ENCODE measurements around the gene DPP9.

DNA sequence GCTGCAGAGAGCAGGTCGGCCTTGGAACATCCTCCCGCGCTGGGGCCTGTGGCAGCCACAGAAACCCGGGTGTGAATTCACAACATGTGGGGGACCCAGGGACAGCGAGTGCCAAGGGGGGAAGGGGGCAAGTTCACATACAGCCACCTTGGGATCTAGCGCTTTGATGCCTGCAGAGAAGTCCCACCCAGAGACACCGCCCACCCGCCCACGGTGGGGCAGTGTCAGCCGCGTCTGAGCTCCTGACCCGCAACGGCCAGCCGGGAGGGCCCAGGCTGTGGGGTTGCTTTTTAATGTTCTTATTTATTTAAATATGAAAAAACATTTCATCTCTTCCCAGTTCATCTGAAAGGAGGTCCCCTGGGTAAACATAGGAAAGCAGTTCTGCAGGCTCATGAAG is 66.4 kb downstream of the DPP9 start:
- TF ChIP-seq, protein P1, sequence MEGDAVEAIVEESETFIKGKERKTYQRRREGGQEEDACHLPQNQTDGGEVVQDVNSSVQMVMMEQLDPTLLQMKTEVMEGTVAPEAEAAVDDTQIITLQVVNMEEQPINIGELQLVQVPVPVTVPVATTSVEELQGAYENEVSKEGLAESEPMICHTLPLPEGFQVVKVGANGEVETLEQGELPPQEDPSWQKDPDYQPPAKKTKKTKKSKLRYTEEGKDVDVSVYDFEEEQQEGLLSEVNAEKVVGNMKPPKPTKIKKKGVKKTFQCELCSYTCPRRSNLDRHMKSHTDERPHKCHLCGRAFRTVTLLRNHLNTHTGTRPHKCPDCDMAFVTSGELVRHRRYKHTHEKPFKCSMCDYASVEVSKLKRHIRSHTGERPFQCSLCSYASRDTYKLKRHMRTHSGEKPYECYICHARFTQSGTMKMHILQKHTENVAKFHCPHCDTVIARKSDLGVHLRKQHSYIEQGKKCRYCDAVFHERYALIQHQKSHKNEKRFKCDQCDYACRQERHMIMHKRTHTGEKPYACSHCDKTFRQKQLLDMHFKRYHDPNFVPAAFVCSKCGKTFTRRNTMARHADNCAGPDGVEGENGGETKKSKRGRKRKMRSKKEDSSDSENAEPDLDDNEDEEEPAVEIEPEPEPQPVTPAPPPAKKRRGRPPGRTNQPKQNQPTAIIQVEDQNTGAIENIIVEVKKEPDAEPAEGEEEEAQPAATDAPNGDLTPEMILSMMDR (conservative IDR thresholded peaks at IDR 0.05) = no peak
- no peak for TF ChIP-seq ZFX (IDR thresholded peaks at IDR 0.05)
